GM18861 (cell line): ENCODE results near the gene CFAP46.
"Not testable (repeated sequence)": the region's sequence is repeated elsewhere in the genome, so short reads cannot be mapped to it uniquely, and the experiment has no call there.

Experiments
- ATAC-seq: cut with Tn5 transposase; IDR thresholded peaks from one replicate; pipeline ENCODE4 v1.9.1; 2021; ENCODE audit not compliant: unreplicated experiment

Gene CFAP46

GRCh38 chr10:132929480-132929879 lies 12.9 kb downstream of the CFAP46 start:
- no peak for ATAC-seq

- ATAC-seq = no peak
Observed at GRCh38 chr10:132928261-132928660, 14.1 kb downstream of the CFAP46 start.

DNA sequence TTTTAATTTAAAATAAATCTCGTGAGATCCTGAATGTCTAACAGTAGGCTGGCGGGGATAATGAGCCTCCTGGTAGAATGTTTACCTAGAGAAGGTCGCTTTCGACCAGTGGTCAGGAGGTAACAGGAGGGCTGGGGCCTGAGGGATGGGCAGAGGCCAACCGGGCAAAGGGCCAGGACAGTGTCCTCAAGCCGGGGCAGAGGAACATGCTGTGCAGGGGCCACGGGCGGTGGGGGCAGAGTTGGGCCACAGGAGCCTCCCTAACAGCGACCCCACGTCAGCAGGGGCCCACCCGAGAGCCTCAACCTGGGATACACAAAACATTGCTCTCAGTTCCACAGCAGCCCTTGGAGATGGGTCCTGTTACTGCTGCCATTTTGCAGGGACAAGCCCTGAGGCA lies 14.5 kb downstream of the CFAP46 start:
- no peak for ATAC-seq

DNA sequence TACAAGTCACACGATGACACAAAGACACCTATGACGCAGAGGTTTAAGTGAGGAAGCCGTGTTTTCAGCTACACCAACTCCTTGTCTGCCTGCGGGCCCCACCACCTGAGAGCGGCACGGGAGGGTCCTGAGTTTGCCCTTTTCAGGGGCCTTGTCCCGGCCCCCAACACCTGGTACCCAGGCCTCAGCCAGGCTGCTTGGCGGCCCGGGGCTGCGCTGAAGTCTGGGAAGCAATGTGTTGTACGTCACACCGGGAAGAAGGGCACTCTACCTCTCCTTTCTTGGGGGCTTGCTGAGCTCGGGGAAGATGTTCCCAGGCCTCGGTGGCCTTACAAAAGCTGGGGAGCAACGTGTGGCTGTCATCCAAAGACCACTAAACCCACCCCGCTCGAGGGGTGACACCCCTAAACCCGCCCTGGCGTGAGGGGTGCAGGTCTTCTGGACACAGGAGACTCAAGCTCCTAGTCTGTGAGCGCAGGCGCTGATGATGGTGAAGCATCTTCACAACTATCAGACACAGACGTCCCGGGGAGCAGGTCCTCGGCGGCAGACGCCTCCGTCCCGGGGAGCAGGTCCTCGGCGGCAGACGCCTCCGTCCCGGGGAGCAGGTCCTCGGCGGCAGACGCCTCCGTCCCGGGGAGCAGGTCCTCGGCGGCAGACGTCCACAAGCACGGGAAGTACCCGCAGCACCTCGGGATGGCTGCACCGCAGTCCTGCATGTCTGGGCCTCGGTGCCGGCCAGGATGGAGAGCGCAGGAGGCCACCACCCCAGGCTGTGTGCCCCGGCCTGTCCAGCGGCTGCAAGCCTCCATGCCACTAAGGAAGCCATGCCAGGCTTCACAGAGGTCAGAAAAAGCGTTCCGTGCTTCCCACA lies 15.4 kb downstream of the CFAP46 start:
- no peak for ATAC-seq

GRCh38 chr10:132926070-132926469 lies 16.3 kb downstream of the CFAP46 start:
- no peak for ATAC-seq

DNA sequence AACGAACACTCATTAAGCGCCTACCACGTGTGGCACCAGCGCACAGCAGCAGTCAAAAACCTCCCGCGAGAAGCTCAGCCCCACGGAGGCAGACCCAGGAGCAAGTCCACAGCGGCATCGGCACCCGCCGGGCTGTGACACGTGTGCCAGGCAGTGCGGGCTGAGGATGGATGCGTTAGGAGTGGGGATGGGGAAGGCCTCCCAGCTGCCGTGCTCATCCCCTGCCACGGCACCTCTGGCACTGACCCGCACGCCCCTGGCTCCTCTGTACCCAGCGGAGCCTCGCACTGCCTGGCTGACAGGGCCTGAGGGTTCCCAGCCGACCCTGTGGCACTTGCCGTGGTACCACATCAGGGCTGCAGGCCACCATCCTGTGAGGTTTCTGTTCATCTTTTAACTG lies 16.8 kb downstream of the CFAP46 start:
- ATAC-seq = no peak

GRCh38 chr10:132925071-132925561 lies 17.3 kb downstream of the CFAP46 start:
- ATAC-seq = no peak

- no peak for ATAC-seq
Observed at GRCh38 chr10:132924046-132924952, 18.1 kb downstream of the CFAP46 start.

GRCh38 chr10:132923384-132923783 lies 19.0 kb downstream of the CFAP46 start:
- not testable (repeated sequence) for ATAC-seq

GRCh38 chr10:132922872-132923271 lies 19.5 kb downstream of the CFAP46 start:
- ATAC-seq = no peak

DNA sequence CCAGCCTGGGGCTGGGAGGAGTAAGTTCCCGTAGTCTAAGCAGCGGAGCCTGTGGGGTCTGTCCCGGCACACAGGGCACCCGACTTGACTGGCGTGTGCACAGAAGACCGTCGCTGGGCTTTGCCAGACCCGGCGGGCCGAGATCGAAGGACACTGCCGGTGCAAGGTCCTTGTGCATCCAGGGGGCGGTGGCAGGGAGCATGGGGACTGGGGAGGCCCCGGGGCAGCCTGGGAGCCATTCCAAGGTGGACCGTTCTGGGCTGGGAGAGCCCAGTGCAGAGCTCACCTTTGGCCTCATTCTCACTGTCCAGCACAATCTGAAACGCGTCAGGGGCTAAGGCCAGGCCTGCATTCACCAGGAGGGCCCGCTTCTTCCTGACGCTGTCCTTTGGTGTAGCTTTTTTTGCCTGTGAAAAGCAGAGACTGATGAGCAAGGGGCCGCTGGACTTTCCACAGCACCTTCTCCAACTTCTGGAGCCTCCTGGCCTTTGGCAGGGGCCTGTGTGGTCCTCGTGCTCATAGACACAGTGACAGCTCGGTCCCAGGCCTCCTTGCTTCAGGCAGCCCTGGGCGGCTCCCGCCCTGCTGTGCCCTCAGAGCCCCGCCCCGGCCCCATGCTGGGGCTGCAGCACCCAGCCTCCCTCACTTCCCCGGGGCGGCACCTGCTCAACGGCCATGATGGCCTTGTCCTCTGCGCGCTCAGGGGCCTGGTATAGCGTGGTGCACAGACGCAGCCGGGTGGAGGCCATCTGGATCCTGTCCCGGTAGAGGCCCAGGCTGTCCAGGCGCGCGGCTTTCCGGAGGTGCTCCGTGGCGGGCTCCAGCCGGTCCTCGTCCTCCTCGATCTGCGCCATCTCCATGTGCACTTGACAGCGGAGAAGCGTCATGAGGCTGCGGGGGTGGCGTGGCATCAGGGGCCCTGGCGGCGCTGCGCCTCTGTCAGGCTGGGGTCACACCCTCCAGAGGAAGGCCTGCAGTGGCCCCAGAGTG lies 20.3 kb downstream of the CFAP46 start:
- no peak for ATAC-seq

GRCh38 chr10:132921086-132921485 lies 21.3 kb downstream of the CFAP46 start:
- ATAC-seq = no peak

DNA sequence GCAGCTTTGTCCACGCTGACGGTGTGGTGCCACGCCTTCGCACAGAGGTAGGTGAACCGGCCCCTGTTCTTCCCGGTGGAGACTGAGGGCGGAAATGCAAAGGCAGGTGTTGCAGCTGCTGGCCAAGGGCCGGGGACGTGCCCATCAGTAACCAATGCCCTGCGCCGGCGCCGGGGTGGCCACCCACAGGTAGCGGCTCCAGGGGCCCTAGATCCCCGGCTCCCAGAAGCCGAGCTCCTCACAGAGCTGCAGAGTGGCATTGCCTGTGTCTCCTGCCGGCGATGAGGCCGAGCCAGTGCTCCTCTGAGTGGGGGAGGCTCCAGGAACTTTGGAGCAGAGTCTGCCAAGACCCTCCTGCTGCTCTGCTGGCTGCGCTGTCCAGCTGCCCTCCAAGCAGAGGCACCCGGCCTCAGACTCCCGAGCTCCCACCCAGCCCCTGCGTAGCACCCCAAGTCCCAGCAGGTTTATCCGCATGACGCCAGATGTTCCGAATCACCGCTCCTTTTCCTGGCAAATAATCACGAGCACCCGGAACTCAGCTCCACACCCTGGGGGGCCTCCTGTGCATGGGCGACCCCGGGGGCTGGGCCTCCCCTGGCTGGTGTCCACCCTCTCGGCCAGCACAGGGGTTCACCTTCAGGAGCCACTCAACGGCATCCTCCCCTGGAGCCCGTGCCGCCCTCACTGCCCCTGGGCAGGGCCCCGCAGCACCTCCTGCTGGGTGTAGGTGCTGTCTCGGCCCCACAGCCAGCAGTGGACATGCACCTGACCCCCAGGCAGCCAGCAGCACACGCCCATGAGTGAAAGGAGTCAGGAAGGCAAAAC lies 22.1 kb downstream of the CFAP46 start:
- ATAC-seq = no peak

GRCh38 chr10:132919374-132920100 lies 22.8 kb downstream of the CFAP46 start:
- ATAC-seq = no peak

- ATAC-seq = no peak
Observed at GRCh38 chr10:132918617-132919373, 23.6 kb downstream of the CFAP46 start.

DNA sequence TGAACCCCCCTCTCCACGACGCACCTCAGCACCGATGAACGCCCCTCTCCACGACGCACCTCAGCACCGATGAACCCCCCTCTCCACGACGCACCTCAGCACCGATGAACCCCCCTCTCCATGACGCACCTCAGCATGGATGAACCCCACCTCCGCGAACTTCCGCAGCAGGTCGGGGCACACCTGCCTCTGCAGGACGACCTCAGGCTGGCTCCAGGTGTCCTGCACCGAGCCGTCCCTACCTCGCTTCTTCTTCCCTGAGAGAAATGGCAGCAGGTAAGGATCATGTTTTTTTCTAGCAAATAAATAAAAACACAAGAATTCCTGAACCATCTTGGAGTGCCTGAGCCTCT lies 24.1 kb downstream of the CFAP46 start:
- ATAC-seq = no peak

DNA sequence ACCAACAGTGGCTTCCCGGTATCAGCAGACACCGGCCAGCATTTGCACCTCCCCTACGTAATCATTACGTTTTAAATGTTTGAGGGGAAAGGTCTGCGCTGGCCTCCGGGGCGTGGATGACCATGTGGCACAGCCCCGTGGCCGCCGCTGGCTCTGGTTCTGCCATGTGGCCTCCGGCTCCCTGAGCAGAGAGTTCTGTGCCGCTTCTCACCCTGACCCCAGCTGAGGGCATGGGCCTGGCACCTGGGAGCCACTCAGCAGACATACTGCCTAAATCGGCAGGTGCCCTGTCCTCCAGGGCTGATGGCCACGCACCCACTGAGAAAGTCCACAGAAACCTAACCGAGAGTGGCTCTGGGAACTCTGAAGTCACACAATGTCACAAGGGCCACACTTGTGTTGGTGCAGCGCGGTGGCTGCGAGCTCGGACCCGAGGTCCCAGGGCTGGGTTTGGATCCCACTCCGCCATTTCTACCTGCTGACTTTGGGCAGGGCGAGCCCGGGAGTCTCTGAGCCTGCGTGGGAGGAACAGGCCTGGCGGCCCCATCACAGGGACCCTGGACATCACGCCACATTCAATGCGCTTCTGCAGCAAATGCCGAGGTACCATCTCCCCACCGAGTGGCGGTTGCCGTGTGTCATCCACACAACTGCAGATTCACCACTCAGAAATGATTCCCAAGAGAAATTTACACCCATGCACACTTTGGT lies 25.3 kb downstream of the CFAP46 start:
- no peak for ATAC-seq

GRCh38 chr10:132916421-132916841 lies 25.9 kb downstream of the CFAP46 start:
- no peak for ATAC-seq
